Activated CD4-positive, alpha-beta T cell treated with anti-CD3 and anti-CD28 coated beads, Interleukin-10, Interleukin-2, amounts not matched to agents 100 ng/mL and 50 ng/mL, durations not matched to agents 16 hours and 8 hours (primary cell): ENCODE measurements around the gene ORAI1.
"Not testable (repeated sequence)": the region's sequence is repeated elsewhere in the genome, so short reads cannot be mapped to it uniquely, and the experiment has no call there.

ENCODE experiments used
- DNase-seq: peaks from one replicate; pipeline ENCODE4 v3.0.0-alpha.2; 2020

Gene ORAI1

GRCh38 chr12:121626087-121626852 lies at the start of gene ORAI1:
Gene ORAI1, plus strand, starts transcription at chr12:121626530.
- peak; percentile 98 for DNase-seq

GRCh38 chr12:121576851-121577391 lies 49.4 kb upstream of the ORAI1 start:
- DNase-seq = no peak

DNA sequence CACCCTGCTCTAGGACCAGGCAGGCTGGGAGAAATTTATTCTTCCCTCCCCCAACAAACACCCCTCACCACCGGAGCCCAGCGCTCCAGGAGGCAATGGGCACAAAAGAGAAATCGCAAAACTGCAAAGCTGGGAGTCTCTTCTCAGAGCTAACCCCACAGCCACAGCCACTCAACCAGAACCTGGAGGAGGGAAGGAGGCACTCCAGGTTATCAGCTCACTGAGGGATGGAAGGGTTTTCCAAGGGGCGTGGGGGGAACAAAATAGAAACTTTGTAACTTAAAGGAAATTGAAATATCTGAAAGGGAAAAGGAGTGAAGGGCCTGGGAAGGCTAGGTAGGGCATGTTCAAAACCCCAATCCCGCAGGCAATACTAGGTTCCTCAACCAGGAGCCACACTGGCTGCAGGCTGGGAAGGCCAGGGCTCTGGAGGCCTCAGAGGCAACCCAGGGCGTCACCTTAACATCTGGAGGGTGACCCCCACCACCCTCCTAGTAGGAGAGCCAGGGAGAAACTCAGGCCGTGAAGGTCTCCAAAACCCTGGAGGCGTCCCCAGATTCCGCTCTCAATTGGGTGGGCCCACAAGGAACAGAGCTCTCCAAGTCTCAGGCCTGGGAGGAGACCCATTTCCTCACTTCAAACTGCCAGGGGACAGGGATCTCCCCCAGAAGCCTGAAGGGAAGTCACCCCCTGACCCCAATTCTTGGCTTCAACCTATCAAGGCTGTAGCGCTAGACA lies 48.7 kb upstream of the ORAI1 start:
- DNase-seq = no peak

- no peak for DNase-seq
Measured at GRCh38 chr12:121578230-121579189, 47.8 kb upstream of the ORAI1 start.

- peak; percentile 35 for DNase-seq
Measured at GRCh38 chr12:121579190-121579791, 47.0 kb upstream of the ORAI1 start.

DNA sequence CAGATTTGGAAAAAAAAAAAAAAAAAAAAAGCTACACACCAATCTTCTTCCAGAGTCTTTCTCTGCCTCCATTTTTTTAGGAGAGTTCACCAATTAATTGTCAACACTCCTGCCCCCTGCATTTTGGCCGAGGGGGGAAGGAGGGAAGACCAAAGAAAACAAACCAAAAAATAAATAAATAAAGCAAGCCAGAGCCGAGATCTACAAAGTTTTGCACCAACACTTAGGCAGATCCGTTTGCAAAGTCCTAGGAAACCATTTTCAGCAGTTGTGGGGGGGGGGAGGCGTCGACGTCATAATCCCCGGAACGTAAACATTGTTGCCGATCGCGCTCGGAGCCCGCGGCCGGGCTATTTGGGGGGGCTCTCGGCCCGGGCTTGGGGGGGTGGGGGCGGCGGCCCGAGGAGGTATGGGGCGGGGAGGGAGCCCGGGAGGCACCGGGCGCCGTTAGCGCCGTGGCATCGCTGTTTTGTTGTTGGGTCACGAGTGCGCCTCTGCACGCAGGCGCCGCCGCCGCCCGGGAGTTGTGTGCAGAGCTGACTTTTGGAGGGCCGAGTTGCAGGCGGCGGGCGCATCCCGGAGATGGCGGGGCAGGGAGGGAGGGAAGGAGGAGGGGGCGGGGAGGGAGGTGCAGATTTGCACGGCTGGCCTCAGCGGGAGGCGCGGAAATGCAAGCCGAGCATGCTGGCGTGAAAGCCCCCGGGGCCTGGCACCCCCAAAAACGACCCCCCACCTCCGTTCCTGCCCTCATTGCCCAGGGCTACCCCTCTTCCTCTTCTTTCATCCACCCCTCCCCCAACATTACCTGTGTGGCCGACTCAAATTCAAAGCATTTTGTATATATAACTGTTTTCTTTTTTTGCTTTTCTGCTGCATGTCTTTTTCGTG lies 46.1 kb upstream of the ORAI1 start:
- peak; percentile 76 for DNase-seq

DNA sequence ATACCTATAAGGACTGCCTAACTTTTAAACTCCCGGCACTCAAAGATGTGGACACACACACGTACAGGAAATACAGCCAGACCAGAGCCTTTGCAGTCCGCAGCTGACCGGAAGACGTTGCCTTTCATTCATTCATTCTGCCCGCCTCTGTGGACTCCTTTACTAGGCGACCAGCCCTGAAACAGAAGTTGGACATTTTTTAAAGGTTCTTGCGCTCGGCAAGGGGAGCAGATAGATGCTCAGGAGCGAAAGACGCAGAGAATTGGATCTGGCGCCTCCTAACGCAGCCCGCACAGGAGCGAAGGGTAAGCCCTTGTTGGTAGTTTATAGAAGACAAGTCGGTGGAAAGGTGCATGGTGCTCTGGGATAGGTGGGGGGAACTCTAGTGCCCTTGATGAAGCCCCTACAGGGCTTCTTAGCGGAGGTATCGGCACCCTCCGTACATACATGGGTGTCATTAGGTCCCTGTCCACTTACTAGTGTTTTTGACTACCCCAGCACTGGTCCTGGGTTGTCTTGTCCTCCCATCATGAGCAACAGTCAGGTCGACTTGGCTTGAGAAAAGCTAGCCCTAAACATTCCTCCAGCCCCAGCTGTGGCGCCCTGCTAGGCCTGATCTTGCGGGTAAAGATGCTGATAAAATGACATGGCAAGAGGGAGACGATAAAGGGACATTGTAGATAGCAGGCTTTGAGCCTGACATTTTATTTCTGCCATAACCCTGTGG lies 45.2 kb upstream of the ORAI1 start, which contains the start of gene KDM2B:
Gene KDM2B, minus strand, starts transcription at position 65 of the 727 bp plus-strand sequence. CDS start 112 bp downstream, outside the sequence.
- DNase-seq = peak; percentile 7

- peak; percentile 17 for DNase-seq
Measured at GRCh38 chr12:121581686-121582429, 44.5 kb upstream of the ORAI1 start.

GRCh38 chr12:121582583-121583333 lies 43.6 kb upstream of the ORAI1 start:
- no peak for DNase-seq

- DNase-seq = not testable (repeated sequence)
Measured at GRCh38 chr12:121583334-121583661, 43.0 kb upstream of the ORAI1 start.

GRCh38 chr12:121584885-121585284 lies 41.4 kb upstream of the ORAI1 start:
- not testable (repeated sequence) for DNase-seq

DNA sequence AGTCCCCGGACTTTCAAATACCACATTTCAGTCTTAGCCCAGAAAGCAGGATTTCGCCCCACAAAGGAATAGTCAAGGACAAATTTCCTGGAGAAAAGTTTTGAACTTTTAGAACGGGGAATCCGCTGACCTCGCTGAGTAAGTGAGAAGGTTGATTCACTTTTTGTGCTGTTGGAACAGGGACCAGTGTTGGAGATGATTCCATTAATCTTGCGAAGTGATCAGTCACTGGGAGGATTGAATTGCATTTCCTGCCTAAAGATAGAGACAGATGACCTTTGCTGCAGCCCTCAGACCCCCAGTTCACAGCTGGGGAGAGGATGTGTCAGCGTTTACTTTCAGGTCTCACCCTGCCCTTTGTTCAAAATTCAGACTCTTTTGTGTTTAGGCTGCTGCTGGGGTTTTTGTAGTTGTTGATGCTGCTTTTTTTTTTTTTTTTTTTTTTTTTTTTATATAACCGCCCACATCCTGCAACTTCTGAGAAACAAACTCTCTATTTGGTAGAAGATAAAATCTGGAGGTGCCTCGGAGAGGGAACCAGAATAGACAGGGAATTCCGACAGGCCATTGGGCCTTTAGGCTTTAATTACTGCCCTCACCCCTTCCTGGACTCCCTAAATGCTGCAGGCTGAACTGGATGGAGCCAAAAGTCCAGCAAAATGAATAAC lies 35.7 kb upstream of the ORAI1 start:
- peak; percentile 81 for DNase-seq

DNA sequence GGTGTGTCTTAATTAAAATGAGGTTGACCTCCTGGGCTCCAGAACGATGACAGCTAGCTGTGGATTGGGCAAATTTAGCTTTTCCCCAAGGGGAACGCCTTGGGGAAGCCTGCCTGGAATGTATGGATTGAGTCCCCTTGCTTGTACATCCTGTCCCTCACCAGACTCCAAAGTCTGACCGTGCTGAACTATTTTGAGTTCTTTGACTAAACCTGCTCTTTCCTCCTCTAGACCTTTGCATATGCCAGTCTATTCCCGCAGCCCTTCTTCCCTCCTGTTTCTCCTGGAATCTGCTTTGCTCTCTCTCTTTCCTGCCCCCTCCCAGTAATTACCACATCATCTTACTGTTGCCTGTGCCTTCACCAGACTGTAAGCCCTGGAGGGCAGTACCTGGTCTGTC lies 34.0 kb upstream of the ORAI1 start:
- DNase-seq = no peak

GRCh38 chr12:121595520-121595919 lies 30.8 kb upstream of the ORAI1 start:
- no peak for DNase-seq

DNA sequence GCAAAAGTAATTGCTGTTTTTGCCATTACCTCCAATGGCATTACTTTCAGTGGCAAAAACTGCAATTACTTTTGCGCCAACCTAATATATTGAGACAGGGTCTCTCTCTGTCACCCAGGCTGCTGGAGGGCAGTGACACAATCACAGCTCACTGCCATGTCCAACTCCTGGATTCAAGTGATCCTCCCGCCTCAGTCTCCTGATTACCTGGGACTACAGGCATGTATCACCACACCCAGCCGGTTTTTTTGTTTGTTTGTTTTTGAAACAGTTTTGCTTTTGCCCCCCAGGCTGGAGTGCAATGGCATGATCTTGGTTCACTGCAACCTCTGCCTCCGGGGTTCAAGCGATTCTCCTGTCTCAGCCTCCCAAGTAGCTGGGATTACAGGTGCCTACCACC lies 29.8 kb upstream of the ORAI1 start:
- DNase-seq = no peak

GRCh38 chr12:121600702-121601336 lies 25.5 kb upstream of the ORAI1 start:
- no peak for DNase-seq

- no peak for DNase-seq
Measured at GRCh38 chr12:121602766-121603165, 23.6 kb upstream of the ORAI1 start.

DNA sequence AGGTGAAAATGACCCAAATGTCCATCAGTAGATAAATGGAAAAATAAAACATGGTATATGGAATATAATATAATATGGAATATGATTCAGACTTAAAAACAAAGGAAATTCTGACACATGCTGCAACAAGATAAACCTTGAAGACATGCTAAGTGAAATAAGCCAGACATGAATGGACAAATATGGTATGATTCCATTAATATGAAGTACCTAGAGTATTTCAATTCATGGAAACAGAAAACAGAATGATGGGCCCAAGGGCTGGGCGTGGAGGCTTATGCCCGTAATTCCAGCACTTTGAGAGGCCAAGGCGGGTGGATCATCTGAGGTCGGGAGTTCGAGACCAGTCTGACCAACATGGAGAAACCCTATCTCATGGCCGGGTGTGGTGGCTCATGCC lies 22.7 kb upstream of the ORAI1 start:
- no peak for DNase-seq
